GM23338 (cell line): ENCODE data around the gene B3GALT4. TPM values are rescaled to one million over a fixed set of nuclear protein-coding genes. Genes with fewer than 3 reads are reported as not detected.

Experiments used
- ATAC-seq: fragments of 200-7000 bp; cut with Tn5 transposase; 3 replicates; pipeline ENCODE4 v1.9.1; 2020
- DNase-seq: peaks from one replicate; pipeline ENCODE4 v3.0.0-alpha.2; 2015; ENCODE audit warnings: low spot score
- H2AFZ ChIP-seq: fragments of 200-600 bp; sonication (generic); 2 replicates; pipeline ENCODE4 v1.8.0; 2016; ENCODE audit warnings: antibody characterized with exemption, mild to moderate bottlenecking, moderate library complexity
- H3F3A ChIP-seq: fragments of 200-600 bp; sonication (generic); replicated peaks from 2 replicates; pipeline ENCODE4 v1.8.0; 2017; ENCODE audit warnings: antibody characterized with exemption, mixed run types, low read depth
- H3K27ac ChIP-seq: fragments of 200-600 bp; sonication (generic); 2 replicates; pipeline ENCODE4 v1.6.1; 2016; ENCODE audit warnings: low read depth
- H3K27me3 ChIP-seq: fragments of 200-600 bp; sonication (generic); 2 replicates; pipeline ENCODE4 v1.8.0; 2016; ENCODE audit warnings: mild to moderate bottlenecking, mixed run types, moderate library complexity; ENCODE audit not compliant: insufficient read depth
- H3K36me3 ChIP-seq: fragments of 200-600 bp; sonication (generic); 2 replicates; pipeline ENCODE4 v1.8.0; 2016; ENCODE audit warnings: mild to moderate bottlenecking; ENCODE audit not compliant: insufficient read depth
- H3K4me1 ChIP-seq: fragments of 200-600 bp; sonication (generic); 2 replicates; pipeline ENCODE4 v1.8.0; 2016; ENCODE audit warnings: mild to moderate bottlenecking, moderate library complexity; ENCODE audit not compliant: insufficient read depth
- H3K4me2 ChIP-seq: fragments of 200-600 bp; sonication (generic); 2 replicates; pipeline ENCODE4 v1.7.1; 2017; ENCODE audit warnings: mixed run types
- H3K4me3 ChIP-seq: fragments of 200-600 bp; sonication (generic); 2 replicates; pipeline ENCODE4 v1.6.1; 2016; ENCODE audit warnings: mixed run types
- H3K79me2 ChIP-seq: fragments of 200-600 bp; sonication (generic); replicated peaks from 2 replicates; pipeline ENCODE4 v1.8.0; 2017; ENCODE audit warnings: mild to moderate bottlenecking; ENCODE audit not compliant: insufficient read depth
- H3K9me2 ChIP-seq: fragments of 200-600 bp; sonication (generic); 2 replicates; pipeline ENCODE4 v1.8.0; 2017; ENCODE audit not compliant: insufficient read depth
- H4K20me1 ChIP-seq: fragments of 200-600 bp; sonication (generic); replicated peaks from 2 replicates; pipeline ENCODE4 v1.8.0; 2017; ENCODE audit warnings: mild to moderate bottlenecking; ENCODE audit not compliant: insufficient read depth
- H3K27ac Mint-ChIP-seq: 2 replicates; pipeline ENCODE4 v1.8.0; 2020; ENCODE audit warnings: inconsistent platforms, mild to moderate bottlenecking, moderate library complexity, mixed read lengths
- H3K27me3 Mint-ChIP-seq: 3 replicates; pipeline ENCODE4 v1.8.0; 2022; ENCODE audit warnings: low read depth, mild to moderate bottlenecking, moderate library complexity, mixed read lengths, inconsistent platforms; ENCODE audit not compliant: insufficient read depth, poor library complexity
- H3K36me3 Mint-ChIP-seq: 3 replicates; pipeline ENCODE4 v1.8.0; 2021; ENCODE audit warnings: low read depth, mild to moderate bottlenecking, inconsistent platforms, moderate library complexity, mixed read lengths
- H3K4me1 Mint-ChIP-seq: 3 replicates; pipeline ENCODE4 v1.8.0; 2020; ENCODE audit warnings: mild to moderate bottlenecking, inconsistent platforms, mixed read lengths
- H3K4me3 Mint-ChIP-seq: 3 replicates; pipeline ENCODE4 v1.8.0; 2021; ENCODE audit warnings: moderate library complexity, mild to moderate bottlenecking, inconsistent platforms, mixed read lengths
- H3K9me3 Mint-ChIP-seq: 3 replicates; pipeline ENCODE4 v1.8.0; 2020; ENCODE audit warnings: moderate library complexity, mild to moderate bottlenecking, inconsistent platforms, mixed read lengths
- CREB1 ChIP-seq: fragments of 250-450 bp; sonication (Bioruptor Pico); IDR thresholded peaks from 2 replicates; pipeline ENCODE4 v1.5.0; 2020; ENCODE audit warnings: low read depth, mild to moderate bottlenecking, moderate library complexity
- EZH2 ChIP-seq: fragments of 200-600 bp; sonication (generic); IDR thresholded peaks from one replicate; pipeline ENCODE4 v1.8.0; 2017; ENCODE audit warnings: antibody characterized with exemption, mild to moderate bottlenecking, low read depth; ENCODE audit not compliant: unreplicated experiment
- EZH2phosphoT487 ChIP-seq: fragments of 200-600 bp; sonication (generic); IDR thresholded peaks from one replicate; pipeline ENCODE4 v1.8.1; 2018; ENCODE audit warnings: antibody characterized with exemption; ENCODE audit not compliant: unreplicated experiment
- JUNB ChIP-seq: IDR thresholded peaks from one replicate; pipeline ENCODE4 v1.6.1; 2016; ENCODE audit warnings: antibody characterized with exemption; ENCODE audit not compliant: unreplicated experiment
- NANOG ChIP-seq: IDR thresholded peaks from 2 replicates; pipeline ENCODE4 v1.6.1; 2016; ENCODE audit warnings: antibody characterized with exemption, borderline replicate concordance
- POLR2AphosphoS5 ChIP-seq: IDR thresholded peaks from 2 replicates; pipeline ENCODE4 v1.6.1; 2016; ENCODE audit warnings: antibody characterized with exemption, low read depth
- REST ChIP-seq: IDR thresholded peaks from one replicate; pipeline ENCODE4 v1.6.1; 2018; ENCODE audit warnings: antibody characterized with exemption; ENCODE audit not compliant: unreplicated experiment
- ZNF331 ChIP-seq: fragments of 250-450 bp; sonication (Bioruptor Pico); IDR thresholded peaks from 2 replicates; pipeline ENCODE4 v1.5.0; 2020; ENCODE audit warnings: low read depth, mild to moderate bottlenecking, moderate library complexity
- ZNF462 ChIP-seq: fragments of 250-450 bp; sonication (Bioruptor Pico); IDR thresholded peaks from 2 replicates; pipeline ENCODE4 v1.5.0; 2020; ENCODE audit warnings: mild to moderate bottlenecking, moderate library complexity
- polyA plus RNA-seq: library from polyadenylated mRNA; unstranded; fragments of >200 nt; fragmentation: Nextera tagmentation; extraction: Ambion mirVana; gene quantifications from 2 replicates; pipeline ENCODE4 v1.2.1, GENCODE V29; 2016
- total RNA-seq: library from RNA; depleted of rRNA; stranded (reverse); fragments of >200 nt; shearing (Covaris generic); gene quantifications from 2 replicates; pipeline ENCODE4 v1.2.3, GENCODE V29; 2014
- TF ChIP-seq, protein P1 (sequence below): IDR thresholded peaks from 2 replicates; pipeline ENCODE4 v1.6.1; 2016; ENCODE audit warnings: antibody characterized with exemption

Gene B3GALT4
- total and polyA plus RNA-seq, 2 experiments from 2014 or later: 1.3 to 2.3 TPM

DNA sequence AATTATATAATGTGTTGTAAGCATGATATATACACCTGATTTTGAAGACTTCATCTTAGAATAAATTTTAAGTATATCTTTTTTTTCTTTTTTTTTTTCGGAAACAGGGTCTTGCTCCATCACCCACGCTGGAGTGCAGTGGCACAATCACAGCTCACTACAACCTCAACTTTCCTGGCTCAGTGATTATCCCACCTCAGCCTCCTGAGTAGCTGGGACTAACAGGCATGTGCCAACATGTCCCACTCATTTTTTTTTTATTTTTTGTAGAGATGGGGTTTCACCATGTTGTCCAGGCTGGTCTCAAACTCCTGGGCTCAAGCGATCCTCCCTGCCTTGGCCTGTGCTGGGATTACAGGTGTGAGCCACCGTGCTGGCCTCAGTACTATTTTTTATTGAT, 22.3 kb upstream of the B3GALT4 start:
- DNase-seq (no peak), ATAC-seq (no peak)
- no peak overlapping the region for H3K27ac ChIP-seq
- H3K27ac Mint-ChIP-seq: no peak overlapping the region
- no peaks in the 10 kb centered on the region for H4K20me1 ChIP-seq
- peaks cover 12% of the 10 kb centered on the region for H3K4me1 Mint-ChIP-seq
- peaks cover 4% of the 10 kb centered on the region for H3K27me3 Mint-ChIP-seq
- no peaks in the 10 kb centered on the region for H3K9me2 ChIP-seq
- peaks cover 8% of the 10 kb centered on the region; the same call in 1 of the 2 replicates for H3F3A ChIP-seq
- H3K36me3 Mint-ChIP-seq: peaks cover 42% of the 10 kb centered on the region
- peaks cover 8% of the 10 kb centered on the region for H3K4me1 ChIP-seq
- H3K27me3 ChIP-seq: no peaks in the 10 kb centered on the region
- H3K4me3 Mint-ChIP-seq: no peak overlapping the region
- no peaks in the 10 kb centered on the region for H3K79me2 ChIP-seq
- no peaks in the 10 kb centered on the region for H3K36me3 ChIP-seq
- H3K4me3 ChIP-seq: no peak overlapping the region
- TF ChIP-seq POLR2AphosphoS5 (no peak), EZH2phosphoT487 (no peak)
- no peak overlapping the region for H2AFZ ChIP-seq
- no peak overlapping the region for H3K4me2 ChIP-seq
- H3K9me3 Mint-ChIP-seq: no peaks in the 10 kb centered on the region; the same call in 2 of the 3 replicates

- peaks cover 49% of the 10 kb centered on the region for H3K36me3 Mint-ChIP-seq
- Histone ChIP-seq H3K4me3 (no peak overlapping the region), H3K4me1 (no peaks in the 10 kb centered on the region; the same call in 1 of the 2 replicates), H3K4me2 (no peak overlapping the region), H3K27me3 (no peaks in the 10 kb centered on the region), H2AFZ (no peak overlapping the region), H3K36me3 (peaks cover 6% of the 10 kb centered on the region), H3K9me2 (no peaks in the 10 kb centered on the region), H4K20me1 (no peaks in the 10 kb centered on the region), H3F3A (no peaks in the 10 kb centered on the region), H3K79me2 (no peaks in the 10 kb centered on the region), H3K27ac (no peak overlapping the region)
- no peak overlapping the region for H3K27ac Mint-ChIP-seq
- no peak for ATAC-seq
- no peaks in the 10 kb centered on the region for H3K27me3 Mint-ChIP-seq
- no peaks in the 10 kb centered on the region for H3K4me1 Mint-ChIP-seq
- DNase-seq: no peak
- H3K9me3 Mint-ChIP-seq: no peaks in the 10 kb centered on the region; the same call in 2 of the 3 replicates
- no peak overlapping the region for H3K4me3 Mint-ChIP-seq
- TF ChIP-seq REST (no peak), POLR2AphosphoS5 (no peak), JUNB (no peak), NANOG (no peak), CREB1 (CRISPR knock-in tag) (no peak), ZNF331 (CRISPR knock-in tag) (no peak), EZH2 (no peak), ZNF462 (CRISPR knock-in tag) (no peak)
- TF ChIP-seq, protein P1, sequence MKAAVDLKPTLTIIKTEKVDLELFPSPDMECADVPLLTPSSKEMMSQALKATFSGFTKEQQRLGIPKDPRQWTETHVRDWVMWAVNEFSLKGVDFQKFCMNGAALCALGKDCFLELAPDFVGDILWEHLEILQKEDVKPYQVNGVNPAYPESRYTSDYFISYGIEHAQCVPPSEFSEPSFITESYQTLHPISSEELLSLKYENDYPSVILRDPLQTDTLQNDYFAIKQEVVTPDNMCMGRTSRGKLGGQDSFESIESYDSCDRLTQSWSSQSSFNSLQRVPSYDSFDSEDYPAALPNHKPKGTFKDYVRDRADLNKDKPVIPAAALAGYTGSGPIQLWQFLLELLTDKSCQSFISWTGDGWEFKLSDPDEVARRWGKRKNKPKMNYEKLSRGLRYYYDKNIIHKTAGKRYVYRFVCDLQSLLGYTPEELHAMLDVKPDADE: no peak
Measured at GRCh38 chr6:33259032-33259431, 17.9 kb upstream of the B3GALT4 start.
